CD1c-positive myeloid dendritic cell (primary cell): ENCODE results near the gene C16orf78.

ENCODE experiments used
- DNase-seq: peaks from one replicate; pipeline ENCODE4 v3.0.0-alpha.2; 2016; ENCODE audit errors: extremely low spot score

The C16orf78 gene

GRCh38 chr16:49373504-49373903 lies at the start of gene C16orf78:
Gene C16orf78, plus strand, starts transcription at chr16:49373804. Its CDS starts 136 bp downstream, at chr16:49373940.
- DNase-seq: no peak

GRCh38 chr16:49324703-49325102 lies 48.9 kb upstream of the C16orf78 start:
- DNase-seq: no peak

GRCh38 chr16:49327466-49327865 lies 46.1 kb upstream of the C16orf78 start:
- no peak for DNase-seq

GRCh38 chr16:49328325-49328724 lies 45.3 kb upstream of the C16orf78 start:
- DNase-seq: no peak

GRCh38 chr16:49330562-49331201 lies 42.9 kb upstream of the C16orf78 start:
- DNase-seq: no peak

GRCh38 chr16:49332589-49333258 lies 40.9 kb upstream of the C16orf78 start:
- no peak for DNase-seq

- no peak for DNase-seq
These were observed 40.4 kb upstream of the C16orf78 start for GRCh38 chr16:49333259-49333597.

GRCh38 chr16:49335828-49336227 lies 37.8 kb upstream of the C16orf78 start:
- no peak for DNase-seq

GRCh38 chr16:49336581-49336980 lies 37.0 kb upstream of the C16orf78 start:
- DNase-seq: no peak

- no peak for DNase-seq
These were observed 35.7 kb upstream of the C16orf78 start for GRCh38 chr16:49337814-49338350.

GRCh38 chr16:49338611-49339265 lies 34.9 kb upstream of the C16orf78 start:
- DNase-seq: no peak

GRCh38 chr16:49340466-49340865 lies 33.1 kb upstream of the C16orf78 start:
- DNase-seq: no peak

- no peak for DNase-seq
These were observed 31.9 kb upstream of the C16orf78 start for GRCh38 chr16:49341706-49342105.

GRCh38 chr16:49342336-49343265 lies 31.0 kb upstream of the C16orf78 start:
- DNase-seq: no peak

GRCh38 chr16:49343291-49343690 lies 30.3 kb upstream of the C16orf78 start:
- no peak for DNase-seq

- no peak for DNase-seq
These were observed 29.2 kb upstream of the C16orf78 start for GRCh38 chr16:49344401-49344800.

GRCh38 chr16:49345829-49346228 lies 27.8 kb upstream of the C16orf78 start:
- DNase-seq: no peak

- DNase-seq: no peak
These were observed 27.1 kb upstream of the C16orf78 start for GRCh38 chr16:49346459-49346858.

GRCh38 chr16:49347476-49347875 lies 26.1 kb upstream of the C16orf78 start:
- DNase-seq: no peak

- no peak for DNase-seq
These were observed 25.0 kb upstream of the C16orf78 start for GRCh38 chr16:49348408-49349176.
